ENCODE results near the gene ZXDC.

The ZXDC gene

DNA sequence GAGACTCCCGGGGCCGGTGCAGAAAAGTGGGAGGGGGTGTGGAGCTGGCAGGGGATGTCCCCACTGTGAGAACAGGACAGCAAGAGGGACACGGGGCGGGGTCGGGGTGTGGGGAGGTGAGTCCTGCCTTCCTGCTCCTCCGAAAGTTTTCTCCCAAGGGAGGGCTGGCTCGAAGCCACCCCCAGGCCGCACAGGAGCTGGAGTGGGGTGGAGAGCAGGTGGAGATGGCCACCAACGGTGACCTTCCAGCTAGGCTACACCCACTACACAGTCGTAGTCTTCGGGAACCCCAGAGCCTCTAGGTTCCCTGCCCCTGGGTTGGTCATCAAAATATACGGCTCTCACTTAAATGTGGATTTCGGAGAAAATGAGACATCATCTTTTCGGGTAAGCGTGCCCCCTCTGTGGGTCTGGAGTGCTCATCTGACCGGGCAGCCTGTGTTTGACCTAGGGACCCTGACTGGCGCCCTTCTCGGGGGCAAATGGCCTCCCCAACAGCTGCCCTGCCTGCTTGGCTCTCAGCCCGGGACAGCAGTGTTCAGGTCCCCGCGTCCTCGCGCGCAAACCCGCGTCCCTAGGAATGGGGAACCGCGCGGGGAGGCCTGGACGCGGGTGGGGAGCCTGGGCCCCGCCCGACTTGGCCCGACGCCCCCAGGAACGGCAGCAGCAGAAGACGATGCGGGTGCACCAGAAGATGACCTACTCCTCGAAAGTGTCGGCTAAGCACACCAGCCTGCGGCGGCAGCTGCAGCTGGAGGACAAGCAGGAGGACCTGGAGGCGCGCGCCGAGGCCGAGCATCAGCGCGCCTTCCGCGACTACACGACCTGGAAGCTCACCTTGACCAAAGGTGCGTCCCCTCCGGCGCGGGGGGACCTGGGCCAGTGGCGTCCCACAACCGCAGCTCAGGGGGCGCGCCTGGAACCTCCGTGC is 59.8 kb downstream of the ZXDC start:
- TF ChIP-seq POLR2AphosphoS5 (IDR thresholded peaks at IDR 0.05; ENCODE audit: low read depth, low read length) (no peak), POLR2A (IDR thresholded peaks at IDR 0.05; ENCODE audit: low read depth, low read length) (no peak), TAF1 (IDR thresholded peaks at IDR 0.05; ENCODE audit: borderline replicate concordance, low read depth, low read length) (no peak)
- DNase-seq (ENCODE audit: insufficient read length) (no peak), FAIRE-seq (no peak)

DNA sequence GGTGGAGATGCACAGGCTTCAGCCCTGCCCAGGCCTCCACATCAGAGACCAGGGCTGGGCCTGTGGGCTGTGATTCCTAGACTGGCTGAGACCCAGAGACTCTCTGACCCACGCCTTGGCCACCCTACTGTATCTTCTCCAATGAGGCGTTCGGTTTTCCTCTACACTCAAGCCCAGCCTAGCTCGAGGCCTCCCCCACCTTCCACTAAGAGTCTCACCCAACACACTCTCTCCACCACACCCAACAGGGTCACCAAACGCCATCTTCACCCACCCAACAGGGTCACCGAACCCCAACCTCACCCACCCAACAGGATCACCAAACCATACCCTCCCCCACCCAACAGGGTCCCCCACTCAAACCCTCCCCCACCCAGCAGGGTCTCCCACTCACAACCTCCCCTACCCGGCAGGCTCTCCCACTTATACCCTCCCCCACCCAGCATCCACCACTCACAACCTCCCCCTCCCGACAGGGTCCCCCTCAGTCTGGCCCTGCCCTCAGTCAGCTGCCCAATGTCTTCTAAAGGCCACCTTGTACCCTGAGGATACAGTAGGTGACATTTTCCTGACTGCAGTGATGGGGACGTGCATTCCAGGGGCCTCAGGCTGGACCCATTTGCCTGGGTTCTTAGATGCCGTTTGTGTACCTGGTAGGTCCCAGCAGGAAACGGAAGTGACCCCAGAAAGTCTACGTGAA is 60.6 kb downstream of the ZXDC start:
- DNase-seq (ENCODE audit: insufficient read length) (no peak), FAIRE-seq (no peak)
- no peak for TF ChIP-seq POLR2AphosphoS5 (IDR thresholded peaks at IDR 0.05; ENCODE audit: low read depth, low read length)
- no peak for TF ChIP-seq TAF1 (IDR thresholded peaks at IDR 0.05; ENCODE audit: borderline replicate concordance, low read depth, low read length)
- TF ChIP-seq POLR2A (IDR thresholded peaks at IDR 0.05; ENCODE audit: low read depth, low read length): no peak

DNA sequence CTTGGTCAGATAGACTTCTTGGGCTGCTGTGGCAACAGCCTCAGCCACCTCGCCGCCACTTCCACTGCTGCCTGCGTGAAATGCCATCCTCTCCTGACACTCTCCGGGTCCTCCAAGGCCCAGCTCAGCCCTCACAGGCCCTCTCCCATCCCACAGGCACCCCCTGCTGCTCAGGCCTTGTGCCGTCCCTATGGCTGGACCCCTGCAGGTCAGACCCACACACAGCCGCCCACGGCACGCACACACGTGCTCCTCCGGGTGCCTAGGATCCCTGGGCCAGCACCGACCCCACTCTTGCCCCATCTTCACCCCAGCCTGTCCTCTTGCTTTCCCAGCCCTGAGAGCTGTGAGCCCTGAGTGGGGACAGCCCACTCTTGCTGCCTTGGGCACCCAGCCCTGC is 61.3 kb downstream of the ZXDC start:
- DNase-seq (ENCODE audit: insufficient read length) (no peak), FAIRE-seq (no peak)
- TF ChIP-seq TAF1 (IDR thresholded peaks at IDR 0.05; ENCODE audit: borderline replicate concordance, low read depth, low read length) (no peak), POLR2A (IDR thresholded peaks at IDR 0.05; ENCODE audit: low read depth, low read length) (no peak), POLR2AphosphoS5 (IDR thresholded peaks at IDR 0.05; ENCODE audit: low read depth, low read length) (no peak)

DNA sequence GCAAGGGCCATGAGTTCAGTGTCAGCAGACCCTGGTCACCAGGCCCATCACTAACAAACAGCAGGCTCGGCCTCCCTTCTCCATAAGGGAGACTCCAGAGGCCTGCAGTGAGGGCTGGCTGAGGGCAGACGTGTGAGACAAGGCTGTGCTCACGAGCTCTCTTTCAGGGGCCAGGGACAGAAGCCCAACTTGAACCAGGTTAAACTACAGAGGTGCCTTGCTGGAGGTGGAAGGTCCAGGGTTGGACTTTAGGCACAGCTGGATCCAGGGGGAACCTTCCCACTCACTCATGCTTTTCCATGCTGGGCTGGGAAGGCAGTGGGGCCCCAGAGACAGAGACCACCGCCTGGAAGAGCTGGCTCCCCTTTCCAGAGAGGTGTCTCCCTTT is 62.0 kb downstream of the ZXDC start:
- DNase-seq (ENCODE audit: insufficient read length): no peak
- FAIRE-seq: no peak
- TF ChIP-seq TAF1 (IDR thresholded peaks at IDR 0.05; ENCODE audit: borderline replicate concordance, low read depth, low read length) (no peak), POLR2AphosphoS5 (IDR thresholded peaks at IDR 0.05; ENCODE audit: low read depth, low read length) (no peak), POLR2A (IDR thresholded peaks at IDR 0.05; ENCODE audit: low read depth, low read length) (no peak)

DNA sequence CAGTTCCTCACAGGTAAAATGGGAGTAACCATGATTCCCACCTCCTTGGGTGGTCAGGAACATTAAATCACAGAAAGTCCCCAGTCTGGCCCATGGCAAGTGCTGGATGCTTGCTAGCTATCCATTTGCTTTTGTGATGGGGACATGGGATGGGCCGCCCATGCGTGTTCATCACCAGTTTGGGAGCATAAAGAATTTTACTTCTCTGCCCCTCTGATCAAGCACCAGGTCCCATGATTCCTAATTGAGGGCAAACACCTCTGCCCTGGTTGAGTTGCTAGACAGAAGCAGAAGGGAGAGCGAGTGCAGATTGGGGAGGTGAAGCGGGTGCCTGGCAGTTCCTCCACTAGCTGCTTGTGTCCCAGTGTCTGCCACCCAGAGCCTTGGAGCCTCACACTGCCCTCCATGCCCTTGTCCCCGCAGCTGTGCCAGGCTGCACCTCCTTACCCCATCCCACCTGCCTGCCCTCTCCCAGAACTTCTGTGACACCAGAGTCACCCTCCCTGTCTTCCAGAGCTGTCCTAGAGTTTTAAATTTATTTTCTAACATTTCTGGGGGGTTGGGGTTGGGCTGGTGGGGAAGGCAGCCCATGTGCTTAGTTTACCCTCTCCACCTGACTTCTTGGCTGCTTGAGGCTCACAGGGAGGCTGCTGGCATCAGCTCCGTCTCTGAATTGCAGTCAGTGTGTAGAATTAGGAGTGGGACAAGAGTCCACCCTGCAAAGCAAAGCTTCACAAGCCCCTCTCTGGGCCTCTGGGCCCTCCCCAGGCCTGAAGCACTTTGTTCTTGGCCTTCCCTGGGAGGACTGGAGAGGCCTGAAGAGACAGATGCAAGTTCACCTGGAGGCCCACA is 62.6 kb downstream of the ZXDC start:
- TF ChIP-seq POLR2A (IDR thresholded peaks at IDR 0.05; ENCODE audit: low read depth, low read length): no peak
- no peak for FAIRE-seq
- DNase-seq (ENCODE audit: insufficient read length): no peak

DNA sequence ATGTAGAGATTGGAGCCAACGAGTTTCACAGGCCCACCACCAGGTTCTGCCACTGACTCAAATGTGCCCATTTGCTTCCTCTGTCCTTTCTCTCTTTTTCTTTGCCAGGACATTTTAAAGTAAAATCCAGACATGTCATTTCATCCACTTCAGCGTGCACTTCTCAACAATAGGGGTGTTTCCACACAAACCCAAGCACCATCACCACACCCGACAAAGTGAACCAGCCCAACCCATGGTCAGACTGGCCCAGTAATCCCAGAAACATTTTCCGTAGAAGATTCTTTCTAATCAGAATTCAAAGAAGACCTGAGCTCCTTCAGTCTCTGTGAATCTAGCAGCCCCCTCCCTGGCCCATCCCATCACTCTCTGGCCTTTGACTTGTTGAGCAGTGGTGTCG is 67.6 kb downstream of the ZXDC start:
- TF ChIP-seq POLR2A (IDR thresholded peaks at IDR 0.05; ENCODE audit: low read depth, low read length) (no peak), POLR2AphosphoS5 (IDR thresholded peaks at IDR 0.05; ENCODE audit: low read depth, low read length) (no peak), TAF1 (IDR thresholded peaks at IDR 0.05; ENCODE audit: borderline replicate concordance, low read depth, low read length) (no peak)
- DNase-seq (ENCODE audit: insufficient read length): no peak
- no peak for FAIRE-seq

DNA sequence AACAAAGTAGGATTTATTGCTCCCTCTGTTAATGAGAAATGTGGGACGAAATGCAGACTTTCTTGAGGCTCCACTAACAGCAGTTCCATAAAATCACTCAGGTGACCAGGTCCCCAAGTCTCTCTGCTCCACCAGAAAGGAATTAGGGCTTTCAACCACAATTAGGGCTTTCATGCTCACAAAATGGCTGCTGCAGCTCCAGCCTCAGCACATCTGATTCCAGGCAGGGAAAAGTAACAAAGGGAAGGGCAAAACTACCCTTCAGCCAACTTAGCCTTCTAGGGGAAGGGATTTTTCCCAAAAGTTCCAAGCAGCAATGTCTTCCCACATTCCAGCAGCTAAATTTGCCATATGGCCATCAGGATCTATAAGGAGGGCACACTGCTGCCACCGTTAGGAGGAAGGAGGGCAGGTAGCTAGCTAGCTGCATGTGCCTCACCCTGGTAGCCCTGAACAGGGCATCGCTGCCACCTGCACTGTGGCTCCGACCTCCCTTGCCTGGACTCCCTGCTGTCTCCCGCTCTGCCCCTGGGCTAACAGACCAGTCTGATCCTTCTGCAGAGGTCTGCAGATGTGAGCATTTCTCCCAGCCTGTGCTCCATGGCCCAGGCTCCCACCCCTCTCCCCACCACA is 68.2 kb downstream of the ZXDC start:
- no peak for DNase-seq (ENCODE audit: insufficient read length)
- TF ChIP-seq POLR2AphosphoS5 (IDR thresholded peaks at IDR 0.05; ENCODE audit: low read depth, low read length) (no peak), POLR2A (IDR thresholded peaks at IDR 0.05; ENCODE audit: low read depth, low read length) (no peak), TAF1 (IDR thresholded peaks at IDR 0.05; ENCODE audit: borderline replicate concordance, low read depth, low read length) (no peak)
- FAIRE-seq: no peak

DNA sequence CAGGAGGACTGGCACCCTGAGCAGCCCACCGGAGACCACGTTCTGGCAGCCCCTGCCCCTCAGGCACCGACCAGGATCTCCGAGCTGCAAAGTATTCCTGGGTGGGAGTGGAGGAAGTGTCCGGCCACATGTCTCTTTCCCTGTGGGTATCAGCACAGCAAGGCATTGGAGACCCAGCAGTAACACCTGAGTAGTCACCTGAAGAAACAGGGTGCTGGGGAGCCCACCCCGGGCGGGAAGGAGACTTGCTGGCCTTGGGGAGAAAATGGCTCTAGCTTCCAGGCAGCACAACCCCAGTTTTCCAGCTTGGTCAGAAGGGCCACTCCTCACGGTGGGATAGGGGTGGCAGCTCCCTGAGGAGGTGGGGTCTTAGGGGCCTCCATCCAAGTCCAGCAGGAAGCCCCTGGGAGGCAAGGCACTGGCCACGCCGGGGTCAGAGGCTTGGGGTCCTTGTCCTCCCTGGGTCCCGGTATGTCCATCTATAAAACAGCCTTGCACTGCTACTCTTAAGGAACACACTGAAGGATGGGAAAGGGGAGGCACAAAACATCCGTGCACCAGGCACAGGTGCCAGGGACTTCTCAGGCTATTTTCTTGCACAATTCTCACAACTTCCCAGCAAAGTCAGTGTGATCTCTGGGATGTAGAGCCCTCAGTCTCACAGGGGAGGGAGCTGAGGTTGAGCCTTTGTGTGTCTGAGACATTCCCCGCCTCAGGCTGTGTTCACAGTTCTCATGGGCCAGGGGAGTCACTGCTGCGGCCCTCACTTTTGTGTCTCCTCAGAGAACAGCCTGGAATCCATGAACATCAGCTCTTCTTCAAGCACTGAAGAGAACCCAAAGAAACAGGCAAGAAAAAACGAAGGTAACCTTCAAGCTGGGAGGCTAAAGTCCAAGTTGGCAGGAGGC is 69.0 kb downstream of the ZXDC start:
- no peak for FAIRE-seq

DNA sequence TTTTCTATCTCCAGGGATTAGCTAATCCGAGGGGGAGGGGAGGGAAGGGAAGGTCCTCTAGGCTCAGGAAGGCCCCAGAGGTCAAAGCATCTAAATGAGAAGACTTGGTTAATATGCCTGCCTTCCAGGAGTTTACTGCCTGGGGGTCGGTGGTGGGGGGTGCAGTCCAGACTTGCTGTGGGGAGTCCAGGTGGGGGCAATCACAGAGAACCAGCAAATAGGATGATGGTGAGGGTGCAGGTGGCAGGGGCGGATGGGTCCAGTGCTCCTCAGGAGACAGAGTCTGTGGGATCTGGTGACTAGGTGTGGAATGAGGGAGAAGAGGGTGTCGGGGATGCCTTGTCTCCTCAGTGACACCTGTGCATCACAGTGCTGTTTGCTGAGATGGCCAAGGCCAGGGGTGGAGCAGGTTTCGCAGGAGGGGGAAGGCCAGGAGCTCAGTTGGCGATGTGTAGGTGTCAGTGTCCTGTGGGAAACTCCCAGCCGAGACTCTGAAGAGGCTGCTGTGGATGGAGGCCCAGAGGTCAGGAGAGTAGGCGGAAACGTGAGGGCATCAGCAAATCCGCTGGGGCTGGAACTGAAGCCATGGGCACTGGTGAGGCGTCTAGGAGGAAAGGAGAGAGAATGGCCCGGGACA is 72.9 kb downstream of the ZXDC start:
- TF ChIP-seq POLR2A (IDR thresholded peaks at IDR 0.05; ENCODE audit: low read depth, low read length) (no peak), TAF1 (IDR thresholded peaks at IDR 0.05; ENCODE audit: borderline replicate concordance, low read depth, low read length) (no peak), POLR2AphosphoS5 (IDR thresholded peaks at IDR 0.05; ENCODE audit: low read depth, low read length) (no peak)
- FAIRE-seq: no peak
- DNase-seq (ENCODE audit: insufficient read length): no peak

More for the DNA sequence above, 69.0 kb downstream of the ZXDC start:
- DNase-seq (ENCODE audit: insufficient read length): no peak
- TF ChIP-seq TAF1 (IDR thresholded peaks at IDR 0.05; ENCODE audit: borderline replicate concordance, low read depth, low read length) (no peak), POLR2A (IDR thresholded peaks at IDR 0.05; ENCODE audit: low read depth, low read length) (no peak), POLR2AphosphoS5 (IDR thresholded peaks at IDR 0.05; ENCODE audit: low read depth, low read length) (no peak)

DNA sequence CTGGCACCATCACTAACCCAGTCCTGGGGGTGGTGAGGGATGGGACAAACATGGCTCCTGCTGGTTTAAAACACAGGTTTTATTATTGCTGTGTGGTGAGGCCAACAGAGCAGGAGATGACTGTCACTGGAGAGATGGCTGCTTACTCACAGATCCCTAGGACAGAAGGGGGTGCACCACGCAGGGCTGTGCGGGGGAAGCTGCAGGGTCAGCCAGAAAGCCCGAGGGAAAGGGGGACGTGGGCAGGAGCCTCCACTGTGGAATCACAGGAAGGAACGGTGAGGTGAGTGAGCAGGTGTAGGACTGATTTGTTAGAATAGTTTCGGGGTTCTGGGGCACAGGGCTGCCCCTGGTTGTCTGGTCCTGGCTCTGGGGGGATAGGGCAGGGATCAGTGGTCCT is 73.5 kb downstream of the ZXDC start:
- no peak for FAIRE-seq
- no peak for DNase-seq (ENCODE audit: insufficient read length)
- TF ChIP-seq POLR2A (IDR thresholded peaks at IDR 0.05; ENCODE audit: low read depth, low read length) (no peak), POLR2AphosphoS5 (IDR thresholded peaks at IDR 0.05; ENCODE audit: low read depth, low read length) (no peak), TAF1 (IDR thresholded peaks at IDR 0.05; ENCODE audit: borderline replicate concordance, low read depth, low read length) (no peak)

All from GM12892 (cell line).